Measurements from ENCODE around the gene S100A2. TPM values are rescaled to one million over a fixed set of nuclear protein-coding genes. Genes with fewer than 3 reads are reported as not detected.
A peak's percentile ranks its signal among the peaks of the same experiment; 100 is the strongest.

S100A2 gene
- total and polyA plus RNA-seq, 3 donors from 2014 or later = 1.9 to 9.6 (median 1.9) TPM

- WGBS, 2 donors = 85 to 87% methylated on average over 10 of the region's 10 CpGs
- intact Hi-C loops (cut with DNase I; ENCODE audit: low total_unique reads) = no loop called here
- DNase-seq = no peak
- H3K4me3 ChIP-seq = no peak overlapping the region
- no peak for TF ChIP-seq CTCF (IDR thresholded peaks at IDR 0.05)
- no peak for TF ChIP-seq POLR2A (IDR thresholded peaks at IDR 0.05)
- H3K36me3 ChIP-seq (ENCODE audit: low read depth, missing control alignments) = no peaks in the 10 kb centered on the region
- H3K27ac ChIP-seq = no peak overlapping the region
- H3K9me3 ChIP-seq = no peaks in the 10 kb centered on the region
- H3K4me1 ChIP-seq = peaks cover 23% of the 10 kb centered on the region
- H3K27me3 ChIP-seq = no peaks in the 10 kb centered on the region
Measured at GRCh38 chr1:153550827-153551500, 14.7 kb downstream of the S100A2 start.

- no peaks in the 10 kb centered on the region for H3K9me3 ChIP-seq
- peaks cover 29% of the 10 kb centered on the region for H3K4me1 ChIP-seq
- WGBS, 2 donors = 80 to 92% methylated on average over 4 of the region's 4 CpGs
- H3K36me3 ChIP-seq (ENCODE audit: low read depth, missing control alignments) = no peaks in the 10 kb centered on the region
- H3K27me3 ChIP-seq = no peaks in the 10 kb centered on the region
- intact Hi-C loops (cut with DNase I; ENCODE audit: low total_unique reads) = no loop called here
- no peak overlapping the region for H3K27ac ChIP-seq
- H3K4me3 ChIP-seq = no peak overlapping the region
- TF ChIP-seq CTCF (IDR thresholded peaks at IDR 0.05) = no peak
- TF ChIP-seq POLR2A (IDR thresholded peaks at IDR 0.05) = no peak
- DNase-seq = no peak
Measured at GRCh38 chr1:153550398-153550758, 15.3 kb downstream of the S100A2 start.

- Histone ChIP-seq H3K4me3 (no peak overlapping the region), H3K27ac (peak overlapping the region in 1 of 2 donors; percentile 50), H3K27me3 (no peaks in the 10 kb centered on the region), H3K9me3 (no peaks in the 10 kb centered on the region), H3K4me1 (peaks cover 31% of the 10 kb centered on the region), H3K36me3 (ENCODE audit: low read depth, missing control alignments) (no peaks in the 10 kb centered on the region)
- DNase-seq = no peak
- intact Hi-C loops (cut with DNase I; ENCODE audit: low total_unique reads) = no loop called here
- WGBS, 2 donors = 80 to 85% methylated on average over 4 to 6 of the region's 6 CpGs
- no peak for TF ChIP-seq CTCF (IDR thresholded peaks at IDR 0.05)
- no peak for TF ChIP-seq POLR2A (IDR thresholded peaks at IDR 0.05)
Measured at GRCh38 chr1:153549741-153550397, 15.8 kb downstream of the S100A2 start.

- H3K9me3 ChIP-seq = no peaks in the 10 kb centered on the region
- intact Hi-C loops (cut with DNase I; ENCODE audit: low total_unique reads) = no loop called here
- 75% methylated on average over 13 to 14 of the region's 14 CpGs for WGBS, 2 donors
- DNase-seq = no peak
- H3K4me3 ChIP-seq = no peak within 1 kb of the TSS
- H3K27ac ChIP-seq = peak within 1 kb of the TSS in 1 of 2 donors; percentile 50
- H3K4me1 ChIP-seq = peaks cover 27% of the 10 kb centered on the region
- no peaks in the 10 kb centered on the region for H3K27me3 ChIP-seq
- TF ChIP-seq CTCF (IDR thresholded peaks at IDR 0.05) (no peak), POLR2A (IDR thresholded peaks at IDR 0.05) (no peak)
- no peaks in the 10 kb centered on the region for H3K36me3 ChIP-seq (ENCODE audit: low read depth, missing control alignments)
Measured at GRCh38 chr1:153548722-153549688, 16.6 kb downstream of the S100A2 start, which contains the start of gene S100A3. Gene S100A3, minus strand, starts transcription at chr1:153549258. Its CDS starts 773 bp downstream, at chr1:153548485.

All from testis (tissue), 3 donors.